HL-60 (cell line): ENCODE measurements around the gene AK4.

Source experiments
- DNase-seq, 2 experiments: peaks; one replicate each; pipeline ENCODE4 v3.0.0-alpha.2; 2010 to 2020; ENCODE audit warnings: low read depth in 1 of 2, low spot score in 1 of 2
- H3K27ac ChIP-seq: fragments of 250-450 bp; sonication (Bioruptor Pico); replicated peaks from 2 replicates; pipeline ENCODE4 v1.5.1; 2020; ENCODE audit warnings: mild to moderate bottlenecking, moderate library complexity
- H3K27me3 ChIP-seq: fragments of 250-450 bp; sonication (Bioruptor Pico); 2 replicates; pipeline ENCODE4 v1.5.1; 2021; ENCODE audit warnings: mild to moderate bottlenecking, moderate library complexity; ENCODE audit not compliant: insufficient read depth, poor library complexity, severe bottlenecking
- H3K4me3 ChIP-seq: replicated peaks from 2 replicates; pipeline ENCODE4 v1.5.1; 2011; ENCODE audit warnings: mild to moderate bottlenecking, control low read depth, low read length; ENCODE audit not compliant: insufficient read depth
- GABPA ChIP-seq: IDR thresholded peaks from 2 replicates; pipeline ENCODE4 v1.6.1; 2012; ENCODE audit warnings: low read depth
- POLR2AphosphoS5 ChIP-seq: IDR thresholded peaks from 2 replicates; pipeline ENCODE4 v1.6.1; 2012; ENCODE audit warnings: low read depth
- SPI1 ChIP-seq: IDR thresholded peaks from 2 replicates; pipeline ENCODE4 v1.6.1; 2012; ENCODE audit warnings: low read depth, mild to moderate bottlenecking, borderline replicate concordance
- TF ChIP-seq, protein P1 (sequence below): IDR thresholded peaks from 2 replicates; pipeline ENCODE4 v1.6.1; 2012; ENCODE audit warnings: low read depth; ENCODE audit not compliant: insufficient replicate concordance
- TF ChIP-seq, protein P2 (sequence below): IDR thresholded peaks from one replicate; pipeline ENCODE4 v1.5.1; 2011; ENCODE audit warnings: low read length, control low read depth, inconsistent platforms; ENCODE audit not compliant: insufficient read depth

Gene AK4

DNA sequence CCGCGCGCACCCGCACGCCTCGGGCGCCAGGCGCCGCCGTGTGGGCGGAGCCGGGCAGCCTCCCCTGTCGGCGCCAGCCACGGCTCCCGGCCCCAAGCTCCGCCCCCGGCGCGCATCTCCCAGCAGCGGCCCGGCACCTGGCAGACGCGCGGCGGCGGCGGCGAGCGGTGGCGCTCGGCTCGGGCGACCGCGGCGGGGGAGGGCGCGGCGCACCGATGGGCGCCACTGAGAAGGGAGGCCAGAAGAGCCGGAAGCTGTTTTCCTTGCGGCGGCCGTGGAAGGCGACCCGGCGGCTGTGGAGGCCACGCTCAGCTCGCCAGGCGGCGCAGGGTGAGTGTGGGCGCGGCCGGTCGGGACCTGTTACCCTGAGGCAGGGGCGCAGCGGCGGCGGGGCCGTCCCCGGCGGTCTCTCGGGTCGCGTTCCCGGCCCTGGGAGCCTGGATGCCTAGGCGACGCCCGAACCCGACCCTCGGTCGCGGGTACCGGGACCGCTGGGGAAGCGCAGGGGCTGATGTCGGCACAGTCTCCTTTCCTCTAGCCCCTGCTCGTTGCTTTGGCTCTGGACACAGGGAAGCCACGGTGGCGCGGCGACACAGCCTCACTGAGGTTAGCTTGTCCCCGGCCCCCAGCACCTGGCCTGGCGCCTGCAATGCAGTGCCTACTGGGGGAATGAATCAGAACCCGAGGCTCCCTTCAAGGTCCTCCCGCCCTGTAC is 106.5 kb downstream of the AK4 start:
- Histone ChIP-seq H3K4me3 (peak overlapping the region; percentile 67), H3K27ac (no peak overlapping the region), H3K27me3 (peaks cover 22% of the 10 kb centered on the region)
- TF ChIP-seq GABPA (no peak), POLR2AphosphoS5 (no peak), SPI1 (no peak)
- TF ChIP-seq, protein P1, sequence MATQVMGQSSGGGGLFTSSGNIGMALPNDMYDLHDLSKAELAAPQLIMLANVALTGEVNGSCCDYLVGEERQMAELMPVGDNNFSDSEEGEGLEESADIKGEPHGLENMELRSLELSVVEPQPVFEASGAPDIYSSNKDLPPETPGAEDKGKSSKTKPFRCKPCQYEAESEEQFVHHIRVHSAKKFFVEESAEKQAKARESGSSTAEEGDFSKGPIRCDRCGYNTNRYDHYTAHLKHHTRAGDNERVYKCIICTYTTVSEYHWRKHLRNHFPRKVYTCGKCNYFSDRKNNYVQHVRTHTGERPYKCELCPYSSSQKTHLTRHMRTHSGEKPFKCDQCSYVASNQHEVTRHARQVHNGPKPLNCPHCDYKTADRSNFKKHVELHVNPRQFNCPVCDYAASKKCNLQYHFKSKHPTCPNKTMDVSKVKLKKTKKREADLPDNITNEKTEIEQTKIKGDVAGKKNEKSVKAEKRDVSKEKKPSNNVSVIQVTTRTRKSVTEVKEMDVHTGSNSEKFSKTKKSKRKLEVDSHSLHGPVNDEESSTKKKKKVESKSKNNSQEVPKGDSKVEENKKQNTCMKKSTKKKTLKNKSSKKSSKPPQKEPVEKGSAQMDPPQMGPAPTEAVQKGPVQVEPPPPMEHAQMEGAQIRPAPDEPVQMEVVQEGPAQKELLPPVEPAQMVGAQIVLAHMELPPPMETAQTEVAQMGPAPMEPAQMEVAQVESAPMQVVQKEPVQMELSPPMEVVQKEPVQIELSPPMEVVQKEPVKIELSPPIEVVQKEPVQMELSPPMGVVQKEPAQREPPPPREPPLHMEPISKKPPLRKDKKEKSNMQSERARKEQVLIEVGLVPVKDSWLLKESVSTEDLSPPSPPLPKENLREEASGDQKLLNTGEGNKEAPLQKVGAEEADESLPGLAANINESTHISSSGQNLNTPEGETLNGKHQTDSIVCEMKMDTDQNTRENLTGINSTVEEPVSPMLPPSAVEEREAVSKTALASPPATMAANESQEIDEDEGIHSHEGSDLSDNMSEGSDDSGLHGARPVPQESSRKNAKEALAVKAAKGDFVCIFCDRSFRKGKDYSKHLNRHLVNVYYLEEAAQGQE = no peak
- TF ChIP-seq, protein P2, sequence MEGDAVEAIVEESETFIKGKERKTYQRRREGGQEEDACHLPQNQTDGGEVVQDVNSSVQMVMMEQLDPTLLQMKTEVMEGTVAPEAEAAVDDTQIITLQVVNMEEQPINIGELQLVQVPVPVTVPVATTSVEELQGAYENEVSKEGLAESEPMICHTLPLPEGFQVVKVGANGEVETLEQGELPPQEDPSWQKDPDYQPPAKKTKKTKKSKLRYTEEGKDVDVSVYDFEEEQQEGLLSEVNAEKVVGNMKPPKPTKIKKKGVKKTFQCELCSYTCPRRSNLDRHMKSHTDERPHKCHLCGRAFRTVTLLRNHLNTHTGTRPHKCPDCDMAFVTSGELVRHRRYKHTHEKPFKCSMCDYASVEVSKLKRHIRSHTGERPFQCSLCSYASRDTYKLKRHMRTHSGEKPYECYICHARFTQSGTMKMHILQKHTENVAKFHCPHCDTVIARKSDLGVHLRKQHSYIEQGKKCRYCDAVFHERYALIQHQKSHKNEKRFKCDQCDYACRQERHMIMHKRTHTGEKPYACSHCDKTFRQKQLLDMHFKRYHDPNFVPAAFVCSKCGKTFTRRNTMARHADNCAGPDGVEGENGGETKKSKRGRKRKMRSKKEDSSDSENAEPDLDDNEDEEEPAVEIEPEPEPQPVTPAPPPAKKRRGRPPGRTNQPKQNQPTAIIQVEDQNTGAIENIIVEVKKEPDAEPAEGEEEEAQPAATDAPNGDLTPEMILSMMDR = no peak
- peak; percentile 44 to 63 for DNase-seq

DNA sequence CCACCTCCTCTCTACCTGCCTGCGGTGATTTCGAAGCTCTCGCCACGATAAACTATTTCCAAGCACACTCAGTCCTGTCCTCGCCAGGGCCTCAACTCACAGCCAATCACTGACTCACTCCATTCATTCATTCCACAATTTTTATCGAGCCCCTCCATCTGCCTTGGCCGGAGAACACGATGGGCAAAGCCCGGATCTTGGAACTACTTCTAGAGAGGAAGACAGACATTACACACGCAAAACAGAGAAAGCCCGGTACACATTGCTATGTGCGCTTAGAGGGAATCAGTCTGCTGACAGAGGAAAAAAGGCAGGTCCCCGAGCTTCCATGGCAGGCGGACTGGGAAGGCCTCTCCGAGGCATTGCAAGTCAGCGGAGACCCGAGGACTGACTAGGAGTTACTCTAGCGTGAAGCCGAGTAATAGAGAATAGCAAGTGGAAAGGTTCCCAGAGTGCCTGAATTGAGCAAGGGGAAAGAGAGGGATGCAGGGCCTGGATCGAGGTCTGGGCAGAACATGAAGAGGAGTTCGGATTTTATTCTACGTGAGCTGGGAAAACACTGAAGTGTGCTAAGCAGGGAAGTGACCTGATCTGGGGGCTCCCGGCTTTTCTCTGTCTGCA is 107.1 kb downstream of the AK4 start:
- H3K27me3 ChIP-seq = peaks cover 25% of the 10 kb centered on the region
- DNase-seq = no peak
- peak overlapping the region; percentile 67 for H3K4me3 ChIP-seq
- TF ChIP-seq, protein P2 = no peak
- TF ChIP-seq GABPA (no peak), POLR2AphosphoS5 (no peak)
- H3K27ac ChIP-seq = no peak overlapping the region

DNA sequence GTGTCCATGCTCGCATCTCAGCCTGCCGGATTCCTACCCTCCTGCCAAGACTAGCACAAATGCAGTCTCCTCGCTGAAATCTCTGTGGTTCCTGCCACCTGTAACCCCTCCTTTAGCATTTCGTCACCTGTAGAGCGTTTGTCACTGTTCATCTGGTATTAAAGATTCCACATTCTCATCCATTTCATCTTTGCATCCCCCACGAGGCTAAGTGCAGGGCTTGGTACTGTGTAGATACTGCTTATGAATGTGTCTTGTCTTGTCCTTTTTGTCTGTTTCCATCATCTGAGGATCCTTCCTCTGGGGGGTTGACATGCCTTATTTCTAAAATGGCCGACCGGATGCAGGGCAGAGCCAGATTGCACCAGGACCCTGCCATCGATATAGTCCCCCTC is 107.7 kb downstream of the AK4 start:
- TF ChIP-seq, protein P2 = no peak
- TF ChIP-seq GABPA (no peak), SPI1 (no peak), POLR2AphosphoS5 (no peak)
- TF ChIP-seq, protein P1 = no peak
- H3K27me3 ChIP-seq = peaks cover 29% of the 10 kb centered on the region
- no peak overlapping the region for H3K4me3 ChIP-seq
- H3K27ac ChIP-seq = no peak overlapping the region
- DNase-seq = no peak
